B cell (primary cell): ENCODE data around the gene RHBDF1. TPM values are rescaled to one million over a fixed set of nuclear protein-coding genes. Genes with fewer than 3 reads are reported as not detected.

ENCODE experiments used
- ATAC-seq: fragments of 200-7000 bp; cut with Tn5 transposase; one replicate; pipeline ENCODE4 v1.10.0; 2021; ENCODE audit warnings: low read depth, mild to moderate bottlenecking, moderate number of reproducible peaks, moderate library complexity
- CTCF ChIA-PET: fragments of 350-600 bp; sonication (Branson Sonifier 250); formaldehyde crosslinking; loops from one replicate; lab custom pipeline; 2021; ENCODE audit warnings: antibody characterized with exemption, inconsistent platforms; lab: Charles Lee
- POLR2A ChIA-PET: fragments of 350-600 bp; sonication (Branson Sonifier 250); formaldehyde crosslinking; loops from one replicate; lab custom pipeline; 2021; ENCODE audit warnings: antibody characterized with exemption; lab: Charles Lee
- DNase-seq: peaks from one replicate; pipeline ENCODE4 v3.0.0; 2013
- H2AFZ ChIP-seq: 2 replicates; pipeline ENCODE4 v1.6.1; 2012; ENCODE audit warnings: mild to moderate bottlenecking, low read depth, low read length; ENCODE audit not compliant: insufficient read depth, poor library complexity, severe bottlenecking
- H3K27ac ChIP-seq, 2 donors: 1 replicate in 1 of 2; 2 replicates in 1 of 2; pipeline ENCODE4 v1.5.1; 2012 to 2013; ENCODE audit warnings: low read length in 2 of 2, mild to moderate bottlenecking in 2 of 2, moderate library complexity in 1 of 2
- H3K27me3 ChIP-seq, 4 experiments: fragments of 200-600 bp in 1 of 4; sonication (generic) in 1 of 4; replicated peaks in 1 of 4; 1 replicate in 2 of 4; 2 replicates in 2 of 4; pipeline versions ENCODE4 v1.6.1 to v1.7.0; 2013 to 2016; ENCODE audit warnings: low read length in 3 of 4, mild to moderate bottlenecking in 2 of 4, mixed read lengths in 1 of 4, moderate library complexity in 1 of 4; ENCODE audit not compliant: insufficient read depth in 4 of 4, control insufficient read depth in 3 of 4; ENCODE audit errors: control extremely low read depth in 1 of 4
- H3K36me3 ChIP-seq, 2 experiments: replicated peaks in 1 of 2; 1 replicate in 1 of 2; 2 replicates in 1 of 2; pipeline versions ENCODE4 v1.6.1 to v1.7.1; 2013; ENCODE audit warnings: low read length in 1 of 2; ENCODE audit not compliant: insufficient read depth in 2 of 2, control insufficient read depth in 1 of 2; ENCODE audit errors: control extremely low read depth in 1 of 2, extremely low read depth in 1 of 2
- H3K4me1 ChIP-seq, 2 donors: fragments of 200-600 bp in 1 of 2; sonication (generic) in 1 of 2; 1 replicate in 1 of 2; 2 replicates in 1 of 2; pipeline versions ENCODE4 v1.5.1 to v1.6.1; 2013 to 2017; ENCODE audit warnings: low read length in 2 of 2; ENCODE audit not compliant: control insufficient read depth in 2 of 2, insufficient read depth in 2 of 2
- H3K4me2 ChIP-seq: replicated peaks from 2 replicates; pipeline ENCODE3; 2012; ENCODE audit warnings: mild to moderate bottlenecking, low read depth, low read length; ENCODE audit not compliant: poor library complexity, severe bottlenecking
- H3K4me3 ChIP-seq, 5 experiments: fragments of 200-600 bp in 1 of 5; sonication (generic) in 1 of 5; 1 replicate in 3 of 5; 2 replicates in 2 of 5; pipeline versions ENCODE4 v1.5.1 to v1.7.0; 2011 to 2016; ENCODE audit warnings: low read length in 4 of 5, mild to moderate bottlenecking in 4 of 5, low read depth in 2 of 5, control low read depth in 1 of 5, moderate library complexity in 1 of 5; ENCODE audit not compliant: insufficient read depth in 1 of 5; ENCODE audit errors: control extremely low read depth in 1 of 5, extremely low read depth in 1 of 5
- H3K79me2 ChIP-seq: fragments of 200-600 bp; sonication (generic); one replicate; pipeline ENCODE4 v1.6.0; 2016; ENCODE audit warnings: low read length; ENCODE audit not compliant: control insufficient read depth, insufficient read depth
- H3K9ac ChIP-seq: fragments of 200-600 bp; sonication (generic); 2 replicates; pipeline ENCODE4 v1.6.1; 2017; ENCODE audit warnings: mild to moderate bottlenecking, low read length, moderate library complexity
- H3K9me3 ChIP-seq, 3 donors: one replicate each; pipeline versions ENCODE4 v1.6.1 to v1.7.1; 2013; ENCODE audit warnings: low read length in 2 of 3; ENCODE audit not compliant: control insufficient read depth in 2 of 3, insufficient read depth in 1 of 3; ENCODE audit errors: control extremely low read depth in 1 of 3
- H4K20me1 ChIP-seq: 2 replicates; pipeline ENCODE4 v1.6.0; 2012; ENCODE audit warnings: mild to moderate bottlenecking, low read length; ENCODE audit not compliant: insufficient read depth, control insufficient read depth, poor library complexity, severe bottlenecking
- H3K27ac Mint-ChIP-seq: one replicate; pipeline ENCODE4 v1.8.0; 2021; ENCODE audit warnings: mixed read lengths
- H3K27me3 Mint-ChIP-seq: one replicate; pipeline ENCODE4 v1.8.0; 2021; ENCODE audit warnings: mixed read lengths
- H3K4me1 Mint-ChIP-seq: one replicate; pipeline ENCODE4 v1.8.0; 2021; ENCODE audit warnings: mixed read lengths
- H3K4me3 Mint-ChIP-seq: one replicate; pipeline ENCODE4 v1.8.0; 2021; ENCODE audit warnings: mixed read lengths
- H3K9me3 Mint-ChIP-seq: one replicate; pipeline ENCODE4 v1.8.0; 2022; ENCODE audit warnings: mixed read lengths; ENCODE audit not compliant: insufficient read depth
- CTCF ChIP-seq: fragments of 200-600 bp; IDR thresholded peaks from one replicate; pipeline ENCODE4 v1.8.0; 2022; ENCODE audit warnings: antibody characterized with exemption, mild to moderate bottlenecking
- EZH2 ChIP-seq: IDR thresholded peaks from 2 replicates; pipeline ENCODE4 v1.6.1; 2012; ENCODE audit warnings: borderline replicate concordance, low read depth, mild to moderate bottlenecking, moderate library complexity, low read length; ENCODE audit not compliant: insufficient read depth, poor library complexity, severe bottlenecking
- WGBS: methylation state at CpG from one replicate; pipeline ENCODE4 v1.1.5; 2013; ENCODE audit warnings: missing lambda C conversion rate; ENCODE audit not compliant: insufficient coverage; 5-methylcytosine and 5-hydroxymethylcytosine counted together
- intact Hi-C: fragments of 100-400 bp; cut with micrococcal nuclease; formaldehyde crosslinking; loops from one replicate; pipeline ENCODE4 v1.10.0; 2022
- polyA plus RNA-seq: library from polyadenylated mRNA; depleted of rRNA; stranded (reverse); fragments of >200 nt; gene quantifications from 2 replicates; pipeline ENCODE4 v1.2.3, GENCODE V29; 2012
- total RNA-seq, 2 donors: library from RNA; stranded (reverse); fragments of 120-200 nt in 1 of 2; gene quantifications; 1 replicate in 1 of 2; 2 replicates in 1 of 2; pipeline versions ENCODE4 v1.2.3 to v1.2.4, GENCODE V29; 2013 to 2022

Gene RHBDF1
- total and polyA plus RNA-seq, 2 donors (not counting 1 experiment from before 2014, with no cell fraction given): 0.42 to 0.76 TPM

- DNase-seq (no peak), ATAC-seq (no peak)
- intact Hi-C loops: no loop called here
- H3K36me3 ChIP-seq: peaks cover 0 to 22% of the 10 kb centered on the region in 2 experiments
- peak overlapping the region in 1 of 2 donors; percentile 75 for H3K27ac ChIP-seq
- 78% methylated on average over 32 of the region's 32 CpGs for WGBS
- Mint-ChIP-seq H3K4me3 (peak overlapping the region; percentile 90), H3K27me3 (peaks cover 3% of the 10 kb centered on the region), H3K9me3 (no peaks in the 10 kb centered on the region), H3K27ac (peak overlapping the region; percentile 86), H3K4me1 (peaks cover 36% of the 10 kb centered on the region)
- peak overlapping the region in 2 of 5 experiments; percentile 81 to 82 for H3K4me3 ChIP-seq
- POLR2A ChIA-PET: interaction anchor here (0.5 kb wide), 1 partner anchor 56 kb away, joined by 7 read pairs; no protein-coding TSS in a partner anchor
- H3K4me1 ChIP-seq: peaks cover 33 to 37% of the 10 kb centered on the region in 2 donors
- H2AFZ ChIP-seq: no peak overlapping the region
- no peaks in the 10 kb centered on the region for H4K20me1 ChIP-seq
- no peak overlapping the region for H3K9ac ChIP-seq
- peak overlapping the region; percentile 87 for H3K4me2 ChIP-seq
- TF ChIP-seq EZH2 (no peak), CTCF (no peak)
- no peaks in the 10 kb centered on the region for H3K9me3 ChIP-seq
- CTCF ChIA-PET: interaction anchor here (1.2 to 3.3 kb wide), 3 partner anchors 13 to 28 kb away, joined by 3 to 23 read pairs (median 8); no protein-coding TSS in a partner anchor
- H3K27me3 ChIP-seq: peaks cover 0 to 5% (median 0%) of the 10 kb centered on the region in 4 experiments
- H3K79me2 ChIP-seq: peaks cover 34% of the 10 kb centered on the region
Observed at GRCh38 chr16:79151-80054, 7.0 kb upstream of the RHBDF1 start.
